DND-41 (cell line): ENCODE results near the gene HIVEP2.
A peak's percentile ranks its signal among the peaks of the same experiment; 100 is the strongest.

Experiments
- EZH2 ChIP-seq: IDR thresholded peaks from 3 replicates; pipeline ENCODE4 v1.6.1; 2012; ENCODE audit warnings: borderline replicate concordance, low read depth, mild to moderate bottlenecking, moderate library complexity, low read length, inconsistent platforms; ENCODE audit not compliant: severe bottlenecking
- TF ChIP-seq, protein P1 (sequence below): IDR thresholded peaks from 2 replicates; pipeline ENCODE4 v1.5.1; 2012; ENCODE audit warnings: borderline replicate concordance, low read length, moderate library complexity, mild to moderate bottlenecking; ENCODE audit not compliant: poor library complexity, severe bottlenecking; ENCODE audit errors: extremely low read depth

DNA sequence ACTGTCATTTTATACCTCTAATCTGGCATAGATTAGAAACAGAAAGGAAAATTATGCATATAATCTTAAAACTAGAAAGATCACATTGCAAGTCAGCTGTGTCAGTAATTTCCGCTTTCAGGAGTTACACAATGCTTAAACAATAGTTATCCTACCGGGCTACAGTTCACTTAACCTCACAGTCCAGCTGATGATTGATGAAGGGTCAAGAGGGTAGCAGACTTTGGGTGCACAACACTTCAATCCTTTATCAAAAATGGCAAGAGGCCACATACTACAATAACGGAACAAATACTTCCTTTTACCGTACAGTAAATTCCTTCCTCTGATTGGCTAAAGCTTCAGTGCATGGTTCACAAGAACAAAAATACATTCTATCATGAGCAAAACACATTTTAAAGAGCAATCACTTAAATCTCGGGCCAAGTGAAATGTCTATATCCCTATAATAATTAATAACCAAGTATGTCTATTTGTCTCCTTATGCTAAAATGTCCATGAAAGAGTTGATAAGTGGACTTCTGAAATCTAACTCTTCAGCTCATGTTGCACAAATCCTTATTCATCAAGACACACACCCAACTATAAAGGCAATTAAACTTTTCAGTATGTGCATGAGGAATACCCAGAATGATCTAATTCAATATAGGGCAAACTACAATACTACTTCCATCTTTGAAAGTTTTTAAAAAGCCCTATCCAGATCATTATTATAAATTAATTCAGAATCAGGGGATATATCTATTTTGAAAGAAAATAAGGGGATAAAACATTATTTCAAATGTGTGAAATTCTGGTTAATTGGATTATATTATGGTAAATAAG lies 76.8 kb downstream of the HIVEP2 start:
- TF ChIP-seq, protein P1, sequence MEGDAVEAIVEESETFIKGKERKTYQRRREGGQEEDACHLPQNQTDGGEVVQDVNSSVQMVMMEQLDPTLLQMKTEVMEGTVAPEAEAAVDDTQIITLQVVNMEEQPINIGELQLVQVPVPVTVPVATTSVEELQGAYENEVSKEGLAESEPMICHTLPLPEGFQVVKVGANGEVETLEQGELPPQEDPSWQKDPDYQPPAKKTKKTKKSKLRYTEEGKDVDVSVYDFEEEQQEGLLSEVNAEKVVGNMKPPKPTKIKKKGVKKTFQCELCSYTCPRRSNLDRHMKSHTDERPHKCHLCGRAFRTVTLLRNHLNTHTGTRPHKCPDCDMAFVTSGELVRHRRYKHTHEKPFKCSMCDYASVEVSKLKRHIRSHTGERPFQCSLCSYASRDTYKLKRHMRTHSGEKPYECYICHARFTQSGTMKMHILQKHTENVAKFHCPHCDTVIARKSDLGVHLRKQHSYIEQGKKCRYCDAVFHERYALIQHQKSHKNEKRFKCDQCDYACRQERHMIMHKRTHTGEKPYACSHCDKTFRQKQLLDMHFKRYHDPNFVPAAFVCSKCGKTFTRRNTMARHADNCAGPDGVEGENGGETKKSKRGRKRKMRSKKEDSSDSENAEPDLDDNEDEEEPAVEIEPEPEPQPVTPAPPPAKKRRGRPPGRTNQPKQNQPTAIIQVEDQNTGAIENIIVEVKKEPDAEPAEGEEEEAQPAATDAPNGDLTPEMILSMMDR, result peak; percentile 3
- no peak for TF ChIP-seq EZH2
